Heart left ventricle (tissue), 16 donors: ENCODE data around the gene UBR2. TPM values are rescaled to one million over a fixed set of nuclear protein-coding genes. Genes with fewer than 3 reads are reported as not detected.
A peak's percentile ranks its signal among the peaks of the same experiment; 100 is the strongest.
"Not testable (repeated sequence)": the region's sequence is repeated elsewhere in the genome, so short reads cannot be mapped to it uniquely, and the experiment has no call there.

Source experiments
- ATAC-seq, 4 donors: fragments of 200-7000 bp; cut with Tn5 transposase; one replicate each; pipeline ENCODE4 v1.9.1; 2020 to 2022; ENCODE audit warnings: moderate library complexity in 4 of 4, mild to moderate bottlenecking in 3 of 4, moderate number of reproducible peaks in 1 of 4
- DNase-seq, 5 donors: peaks; one replicate each; pipeline ENCODE4 v3.0.0-alpha.2; 2020
- H3K27ac ChIP-seq, 12 donors: fragments of 200-600 bp; sonication (generic) in 4 of 12; one replicate each; pipeline versions ENCODE4 v1.5.0 to v1.8.0; 2016 to 2022; ENCODE audit warnings: mild to moderate bottlenecking in 2 of 12
- H3K27me3 ChIP-seq, 9 donors: fragments of 200-600 bp; sonication (generic) in 2 of 9; one replicate each; pipeline versions ENCODE4 v1.5.1 to v1.8.0; 2016 to 2022; ENCODE audit warnings: mild to moderate bottlenecking in 3 of 9
- H3K36me3 ChIP-seq, 9 donors: fragments of 200-600 bp; sonication (generic) in 2 of 9; one replicate each; pipeline versions ENCODE4 v1.5.0 to v1.8.0; 2018 to 2022; ENCODE audit warnings: mild to moderate bottlenecking in 2 of 9
- H3K4me1 ChIP-seq, 12 donors: fragments of 200-600 bp; sonication (generic) in 4 of 12; one replicate each; pipeline versions ENCODE4 v1.5.0 to v1.8.0; 2016 to 2022; ENCODE audit warnings: mild to moderate bottlenecking in 3 of 12
- H3K4me3 ChIP-seq, 12 donors: fragments of 200-600 bp; sonication (generic) in 4 of 12; one replicate each; pipeline versions ENCODE4 v1.5.0 to v1.8.0; 2017 to 2022; ENCODE audit warnings: mild to moderate bottlenecking in 9 of 12, moderate library complexity in 4 of 12
- H3K9me3 ChIP-seq, 12 donors: fragments of 200-600 bp; sonication (generic) in 4 of 12; one replicate each; pipeline versions ENCODE4 v1.5.0 to v1.8.0; 2016 to 2022; ENCODE audit warnings: mild to moderate bottlenecking in 1 of 12
- POLR2A ChIP-seq, 2 donors: fragments of 450-650 bp; IDR thresholded peaks; one replicate each; pipeline ENCODE4 v1.6.1; 2017; ENCODE audit warnings: antibody characterized with exemption in 2 of 2, mild to moderate bottlenecking in 2 of 2, moderate library complexity in 2 of 2
- WGBS, 4 donors: extraction: QIAGEN DNeasy Blood & Tissue Kit in 2 of 4; methylation state at CpG; one replicate each; pipeline versions ENCODE4 v1.1.5 to v1.1.7; 2013 to 2018; 5-methylcytosine and 5-hydroxymethylcytosine counted together
- intact Hi-C, 10 donors: fragments of 100-400 bp; cut with DNase I; formaldehyde crosslinking; loops; one replicate each; pipeline versions ENCODE4 v1.11.1 to v1.14.2; 2022
- polyA plus RNA-seq, 2 donors: library from polyadenylated mRNA; stranded (reverse); fragments of 200-250 nt; gene quantifications; one replicate each; pipeline ENCODE4 v1.2.3, GENCODE V29; 2013
- total RNA-seq, 9 donors: library from RNA; depleted of rRNA in 2 of 9; stranded (reverse); fragments of >200 nt in 2 of 9; fragmentation: NEBNext Ultra II Directional in 3 of 9; extraction: Animal tissue kit (Norgen Biotek cat#: 25700) in 3 of 9; gene quantifications; one replicate each; pipeline versions ENCODE4 v1.1.0 to v1.2.4, GENCODE V29; 2016 to 2023
- TF ChIP-seq, protein P1 (sequence below), 12 donors: fragments of 200-600 bp; sonication (generic) in 4 of 12; IDR thresholded peaks; one replicate each; pipeline versions ENCODE4 v1.5.0 to v1.8.0; 2018 to 2022; ENCODE audit warnings: antibody characterized with exemption in 12 of 12, mild to moderate bottlenecking in 5 of 12
- donor health status: ischemic (EF 13 %, LVEDD 7.1; RV severe dilation, severe dysfunction).
- donor health status: healthy with polysubstance abuse.
- donor health status: DM: no; HTN: yes; CAD: no.
- donor health status: DM: no; HTN: no; CAD: no.
- donor health status: ischemic (EF 25% LVEDD 6.9; RV normal size, moderate dysfunction).
- donor health status: ischemic (EF 25% LVEDD 5.7; RV mildly dilated, moderate dysfunction).
- donor health status: healthy.
- donor health status: DM: yes; HTN: yes; CAD: no.
- donor health status: ischemic (EF 35%, LVEDD 5.7; RV mildly dilated, moderate dysfunction).
- donor health status: nonischemic (EF 11% LVEDD 7.7; RV severe dilation, severe dysfunction).
- donor health status: DM: yes; HTN: yes; CAD: no.
- donor health status: PGD.
- donor health status: ischemic (EF 29% LVEDD 5.4; RV normal size, mild dysfunction).
- donor health status: nonischemic (EF 23%, LVEDD 6.1; RV moderate dilation, normal function).

Gene UBR2
- total and polyA plus RNA-seq, 11 donors, result 9.9 to 35.9 (median 30.1) TPM

DNA sequence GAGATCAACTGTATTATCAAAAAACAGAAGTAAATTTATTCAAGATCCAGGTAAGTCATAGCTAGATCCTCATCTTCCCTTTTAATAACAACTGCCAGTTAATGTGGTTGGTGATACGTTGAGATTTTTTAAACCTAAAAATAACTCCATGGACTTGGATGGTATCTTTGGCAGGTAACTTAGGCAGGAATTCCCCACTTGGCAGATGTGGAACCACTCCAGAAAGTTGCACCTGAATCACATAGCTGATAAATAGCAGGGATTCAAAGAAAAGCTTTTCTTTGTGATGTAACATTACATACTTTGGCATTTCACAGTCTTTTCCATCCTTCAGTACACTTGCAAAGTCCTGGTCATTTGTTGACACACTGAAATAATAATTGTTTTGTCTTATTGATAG is 96.0 kb downstream of the UBR2 start:
- H3K36me3 ChIP-seq, result peaks cover 0 to 99% (median 92%) of the 10 kb centered on the region in 9 donors
- no peak overlapping the region for H3K27ac ChIP-seq
- DNase-seq (no peak), ATAC-seq (no peak)
- no peaks in the 10 kb centered on the region for H3K9me3 ChIP-seq
- no peak for TF ChIP-seq POLR2A (IDR thresholded peaks at IDR 0.05)
- TF ChIP-seq, protein P1, sequence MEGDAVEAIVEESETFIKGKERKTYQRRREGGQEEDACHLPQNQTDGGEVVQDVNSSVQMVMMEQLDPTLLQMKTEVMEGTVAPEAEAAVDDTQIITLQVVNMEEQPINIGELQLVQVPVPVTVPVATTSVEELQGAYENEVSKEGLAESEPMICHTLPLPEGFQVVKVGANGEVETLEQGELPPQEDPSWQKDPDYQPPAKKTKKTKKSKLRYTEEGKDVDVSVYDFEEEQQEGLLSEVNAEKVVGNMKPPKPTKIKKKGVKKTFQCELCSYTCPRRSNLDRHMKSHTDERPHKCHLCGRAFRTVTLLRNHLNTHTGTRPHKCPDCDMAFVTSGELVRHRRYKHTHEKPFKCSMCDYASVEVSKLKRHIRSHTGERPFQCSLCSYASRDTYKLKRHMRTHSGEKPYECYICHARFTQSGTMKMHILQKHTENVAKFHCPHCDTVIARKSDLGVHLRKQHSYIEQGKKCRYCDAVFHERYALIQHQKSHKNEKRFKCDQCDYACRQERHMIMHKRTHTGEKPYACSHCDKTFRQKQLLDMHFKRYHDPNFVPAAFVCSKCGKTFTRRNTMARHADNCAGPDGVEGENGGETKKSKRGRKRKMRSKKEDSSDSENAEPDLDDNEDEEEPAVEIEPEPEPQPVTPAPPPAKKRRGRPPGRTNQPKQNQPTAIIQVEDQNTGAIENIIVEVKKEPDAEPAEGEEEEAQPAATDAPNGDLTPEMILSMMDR (IDR thresholded peaks at IDR 0.05), result no peak
- intact Hi-C loops, result loop anchor here in 8 of 10 donors (2.0 to 5.0 kb wide), 5 partner anchors 67 to 237 kb away; partner anchors contain the start of gene RPL7L1 (in 5 of the 8)
- no peaks in the 10 kb centered on the region for H3K27me3 ChIP-seq
- H3K4me3 ChIP-seq, result no peak overlapping the region
- WGBS, 4 donors, result 16 to 28% (median 23%) methylated on average over 1 of the region's 1 CpG
- H3K4me1 ChIP-seq, result peaks cover 0 to 5% (median 0%) of the 10 kb centered on the region in 12 donors

DNA sequence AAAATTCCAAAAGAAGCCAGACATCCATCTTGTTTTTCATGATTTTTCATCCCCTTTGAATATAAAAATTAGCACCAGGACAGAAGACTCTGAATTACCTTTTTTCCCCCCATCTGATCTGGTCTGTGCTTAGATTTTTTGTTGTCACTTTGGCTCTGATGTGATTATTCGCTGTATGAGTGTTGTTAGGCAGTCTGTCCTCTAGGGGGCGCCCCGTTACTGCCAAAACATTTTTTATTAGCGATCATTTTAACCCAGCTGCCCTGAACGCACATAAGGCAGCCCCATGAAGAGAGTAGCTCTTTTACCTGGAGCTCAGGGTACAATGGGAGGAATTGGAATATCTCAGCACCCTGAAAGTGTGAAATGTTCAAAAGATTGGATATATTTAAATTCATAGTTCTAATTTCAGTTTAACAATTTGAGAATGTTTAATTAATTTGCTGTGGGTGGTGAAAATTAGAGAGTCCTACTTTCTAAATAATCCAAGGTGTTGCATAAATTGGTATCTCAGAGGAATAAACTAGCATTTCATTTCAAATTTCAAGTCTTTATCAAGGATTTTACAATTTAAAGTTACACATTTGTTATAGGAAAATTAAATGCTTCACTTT is 97.8 kb downstream of the UBR2 start:
- Histone ChIP-seq H3K27ac (peak overlapping the region in 1 of 12 donors; percentile 10), H3K4me3 (no peak overlapping the region), H3K36me3 (peaks cover 0 to 99% (median 93%) of the 10 kb centered on the region in 9 donors), H3K4me1 (peaks cover 0 to 5% (median 0%) of the 10 kb centered on the region in 12 donors), H3K9me3 (no peaks in the 10 kb centered on the region), H3K27me3 (no peaks in the 10 kb centered on the region)
- ATAC-seq (peak; percentile 64 to 85 (median 77)), DNase-seq (peak; percentile 67 to 82 (median 77))
- WGBS, 4 donors, result 0 to 1% (median 1%) methylated on average over 5 of the region's 5 CpGs
- TF ChIP-seq POLR2A (IDR thresholded peaks at IDR 0.05), result no peak
- TF ChIP-seq, protein P1 (IDR thresholded peaks at IDR 0.05), result peak; percentile 80 to 97 (median 90)
- intact Hi-C loops, result loop anchor here (1.0 to 5.0 kb wide), 9 partner anchors 65 to 238 kb away; partner anchors contain the start of gene RPL7L1 (in 5 of the 10)

DNA sequence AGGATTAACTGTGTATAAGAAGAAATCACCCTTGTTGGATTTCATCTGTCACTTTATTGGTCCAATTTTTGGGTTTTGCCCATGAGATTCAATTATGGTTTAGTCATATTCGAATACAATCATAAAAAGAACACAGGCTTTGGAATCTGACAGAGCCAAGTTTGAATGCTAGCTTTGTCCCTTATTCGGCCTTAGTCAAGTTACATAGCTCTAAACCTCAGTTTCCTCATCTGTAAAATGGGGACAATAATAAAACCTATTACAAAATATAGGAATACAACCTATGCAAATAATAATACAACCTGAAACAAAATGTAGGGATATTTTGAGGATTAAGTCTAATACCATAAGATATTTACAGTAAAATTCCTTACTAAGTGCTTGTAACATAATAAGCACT is 100.9 kb downstream of the UBR2 start:
- ATAC-seq, result no peak
- 95 to 97% (median 97%) methylated on average over 2 of the region's 2 CpGs for WGBS, 4 donors
- H3K4me3 ChIP-seq, result no peak overlapping the region
- H3K27me3 ChIP-seq, result no peaks in the 10 kb centered on the region
- intact Hi-C loops, result loop anchor here in 8 of 10 donors (5.0 kb wide), 5 partner anchors 63 to 233 kb away; partner anchors contain the start of gene RPL7L1 (in 5 of the 8)
- H3K4me1 ChIP-seq, result peaks cover 0 to 5% (median 0%) of the 10 kb centered on the region in 12 donors
- TF ChIP-seq, protein P1 (IDR thresholded peaks at IDR 0.05), result no peak
- TF ChIP-seq POLR2A (IDR thresholded peaks at IDR 0.05), result no peak
- no peak for DNase-seq
- H3K27ac ChIP-seq, result no peak overlapping the region
- H3K36me3 ChIP-seq, result peaks cover 0 to 99% (median 94%) of the 10 kb centered on the region in 9 donors
- no peaks in the 10 kb centered on the region for H3K9me3 ChIP-seq

GRCh38 chr6:42674368-42674767 is 110.5 kb downstream of the UBR2 start:
- H3K27me3 ChIP-seq, H3K4me3 ChIP-seq, DNase-seq, H3K9me3 ChIP-seq, H3K4me1 ChIP-seq, intact Hi-C loops, ATAC-seq, H3K27ac ChIP-seq: not testable (repeated sequence)
- peaks cover 0 to 100% (median 100%) of the 10 kb centered on the region in 9 donors for H3K36me3 ChIP-seq
- 79 to 85% (median 80%) methylated on average over 6 of the region's 6 CpGs for WGBS, 4 donors
